Camera-type eye (tissue), 1 donor: ENCODE data around the gene WNT5A. TPM values are rescaled to one million over a fixed set of nuclear protein-coding genes. Genes with fewer than 3 reads are reported as not detected.

ENCODE experiments used
- total RNA-seq: library from RNA; depleted of rRNA; stranded (reverse); fragments of >200 nt; gene quantifications from one replicate; pipeline ENCODE4 v1.2.3, GENCODE V29; 2014

Gene WNT5A
- total RNA-seq = 39.0 TPM

GRCh38 chr3:55486857-55487380 is at the start of gene WNT5A:
TSS of gene WNT5A (minus strand) at chr3:55487306. CDS start at chr3:55486985, 321 bp downstream.

